Esophagus squamous epithelium (tissue), 4 donors: ENCODE data around the gene C17orf67.

Experiments
- POLR2A ChIP-seq, 4 donors: fragments of 450-650 bp; IDR thresholded peaks; one replicate each; pipeline ENCODE4 v1.6.1; 2017; ENCODE audit warnings: antibody characterized with exemption in 4 of 4, mild to moderate bottlenecking in 4 of 4, moderate library complexity in 3 of 4
- TF ChIP-seq, protein P1 (sequence below), 6 experiments: fragments of 450-650 bp in 4 of 6; fragments of 200-600 bp in 2 of 6; sonication (generic) in 2 of 6; IDR thresholded peaks; one replicate each; pipeline ENCODE4 v1.5.1; 2016 to 2019; ENCODE audit warnings: antibody characterized with exemption in 6 of 6, mild to moderate bottlenecking in 4 of 6, moderate library complexity in 4 of 6

DNA sequence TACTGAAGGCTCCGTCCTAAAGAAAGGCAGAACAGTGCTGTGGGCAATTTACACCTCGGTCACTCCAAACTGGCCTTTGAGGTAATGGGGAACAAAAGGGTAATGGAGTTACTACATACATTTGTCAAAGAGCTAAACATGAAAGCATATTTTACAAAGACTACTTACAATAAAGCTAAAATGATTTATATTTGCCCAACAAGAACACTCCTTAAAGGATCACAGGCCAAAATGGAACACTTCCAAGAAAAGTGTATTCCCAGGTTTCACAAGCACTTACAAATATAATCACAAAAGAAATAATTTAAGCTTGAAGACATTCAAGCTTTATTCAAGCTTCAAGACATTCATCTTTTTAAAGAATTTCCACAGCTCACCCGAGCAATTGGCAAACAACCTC lies 29.3 kb downstream of the C17orf67 start:
- TF ChIP-seq, protein P1, sequence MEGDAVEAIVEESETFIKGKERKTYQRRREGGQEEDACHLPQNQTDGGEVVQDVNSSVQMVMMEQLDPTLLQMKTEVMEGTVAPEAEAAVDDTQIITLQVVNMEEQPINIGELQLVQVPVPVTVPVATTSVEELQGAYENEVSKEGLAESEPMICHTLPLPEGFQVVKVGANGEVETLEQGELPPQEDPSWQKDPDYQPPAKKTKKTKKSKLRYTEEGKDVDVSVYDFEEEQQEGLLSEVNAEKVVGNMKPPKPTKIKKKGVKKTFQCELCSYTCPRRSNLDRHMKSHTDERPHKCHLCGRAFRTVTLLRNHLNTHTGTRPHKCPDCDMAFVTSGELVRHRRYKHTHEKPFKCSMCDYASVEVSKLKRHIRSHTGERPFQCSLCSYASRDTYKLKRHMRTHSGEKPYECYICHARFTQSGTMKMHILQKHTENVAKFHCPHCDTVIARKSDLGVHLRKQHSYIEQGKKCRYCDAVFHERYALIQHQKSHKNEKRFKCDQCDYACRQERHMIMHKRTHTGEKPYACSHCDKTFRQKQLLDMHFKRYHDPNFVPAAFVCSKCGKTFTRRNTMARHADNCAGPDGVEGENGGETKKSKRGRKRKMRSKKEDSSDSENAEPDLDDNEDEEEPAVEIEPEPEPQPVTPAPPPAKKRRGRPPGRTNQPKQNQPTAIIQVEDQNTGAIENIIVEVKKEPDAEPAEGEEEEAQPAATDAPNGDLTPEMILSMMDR (IDR thresholded peaks at IDR 0.05): no peak
- no peak for TF ChIP-seq POLR2A (IDR thresholded peaks at IDR 0.05)
